ENCODE data around the gene POLR2F.

Gene POLR2F

GRCh38 chr22:37925767-37926166 lies 27.7 kb upstream of the POLR2F start:
- no peaks in the 10 kb centered on the region for H3K9me3 ChIP-seq (ENCODE audit: control insufficient read depth, low read length)
- no peaks in the 10 kb centered on the region for H3K4me1 ChIP-seq (ENCODE audit: control insufficient read depth, insufficient read depth, low read length)
- H3K27me3 ChIP-seq (ENCODE audit: control insufficient read depth, insufficient read depth, low read length, poor library complexity, severe bottlenecking) = no peaks in the 10 kb centered on the region
- no peaks in the 10 kb centered on the region for H3K36me3 ChIP-seq (ENCODE audit: control insufficient read depth, insufficient read depth, low read length)
- no peak overlapping the region for H3K27ac ChIP-seq (ENCODE audit: insufficient read depth, low read depth, low read length, poor library complexity, severe bottlenecking)
- H3K4me3 ChIP-seq (ENCODE audit: insufficient read depth, low read depth, low read length) = no peak overlapping the region
- 95 to 96% methylated on average over 15 of the region's 15 CpGs for WGBS, 2 experiments

- Histone ChIP-seq H3K4me3 (ENCODE audit: insufficient read depth, low read depth, low read length) (no peak overlapping the region), H3K36me3 (ENCODE audit: control insufficient read depth, insufficient read depth, low read length) (no peaks in the 10 kb centered on the region)
- WGBS, 2 experiments = 94 to 95% methylated on average over 7 of the region's 7 CpGs
Measured at GRCh38 chr22:37926358-37926757, 27.1 kb upstream of the POLR2F start.

DNA sequence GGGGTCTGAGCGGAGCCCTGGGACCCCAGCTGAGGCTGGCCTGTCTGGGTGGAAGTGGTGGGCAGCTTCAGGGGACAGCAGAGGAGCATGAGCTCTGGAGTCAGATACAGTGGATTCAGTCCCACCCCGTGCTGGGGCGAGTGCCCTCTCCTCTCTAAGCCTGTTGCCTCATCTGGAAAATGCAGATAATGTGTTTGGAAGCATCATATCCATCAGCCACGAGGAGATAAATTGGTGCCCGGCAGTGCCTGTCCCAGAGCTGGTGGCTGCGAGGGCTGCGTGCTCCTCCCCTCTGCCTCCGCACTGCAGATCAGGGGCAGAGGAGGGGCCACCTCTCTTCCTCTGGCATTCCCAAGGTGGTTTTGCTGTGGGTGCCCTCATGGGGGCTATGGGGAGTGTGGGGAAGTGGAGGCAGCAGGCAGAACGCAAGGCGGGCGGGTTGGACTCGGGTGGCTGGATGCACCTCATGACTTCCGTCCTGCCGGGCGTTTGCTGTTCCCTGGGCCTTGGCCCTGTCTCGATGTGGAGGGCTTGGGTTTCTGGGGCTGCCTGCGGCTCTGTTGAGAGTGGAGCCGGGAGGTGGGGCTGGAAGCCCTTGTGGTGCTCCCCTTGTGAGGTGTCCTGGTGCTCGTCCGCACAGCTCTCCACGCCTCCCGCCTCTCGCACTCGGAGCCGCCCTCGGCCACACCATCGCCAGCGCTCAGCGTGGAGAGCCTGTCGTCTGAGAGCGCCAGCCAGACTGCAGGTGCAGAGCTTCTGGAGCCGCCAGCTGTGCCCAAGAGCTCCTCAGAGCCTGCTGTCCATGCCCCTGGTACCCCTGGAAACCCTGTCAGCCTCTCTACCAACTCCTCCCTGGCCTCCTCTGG lies 26.5 kb upstream of the POLR2F start:
- H3K27ac ChIP-seq (ENCODE audit: insufficient read depth, low read depth, low read length, poor library complexity, severe bottlenecking) = no peak overlapping the region
- no peaks in the 10 kb centered on the region for H3K36me3 ChIP-seq (ENCODE audit: control insufficient read depth, insufficient read depth, low read length)
- no peaks in the 10 kb centered on the region for H3K9me3 ChIP-seq (ENCODE audit: control insufficient read depth, low read length)
- no peaks in the 10 kb centered on the region for H3K27me3 ChIP-seq (ENCODE audit: control insufficient read depth, insufficient read depth, low read length, poor library complexity, severe bottlenecking)
- H3K4me3 ChIP-seq (ENCODE audit: insufficient read depth, low read depth, low read length) = no peak overlapping the region
- no peaks in the 10 kb centered on the region for H3K4me1 ChIP-seq (ENCODE audit: control insufficient read depth, insufficient read depth, low read length)
- WGBS, 2 experiments = 94% methylated on average over 32 of the region's 32 CpGs

More at GRCh38 chr22:37926358-37926757, 27.1 kb upstream of the POLR2F start:
- Histone ChIP-seq H3K9me3 (ENCODE audit: control insufficient read depth, low read length) (no peaks in the 10 kb centered on the region), H3K27ac (ENCODE audit: insufficient read depth, low read depth, low read length, poor library complexity, severe bottlenecking) (no peak overlapping the region), H3K4me1 (ENCODE audit: control insufficient read depth, insufficient read depth, low read length) (no peaks in the 10 kb centered on the region), H3K27me3 (ENCODE audit: control insufficient read depth, insufficient read depth, low read length, poor library complexity, severe bottlenecking) (no peaks in the 10 kb centered on the region)

DNA sequence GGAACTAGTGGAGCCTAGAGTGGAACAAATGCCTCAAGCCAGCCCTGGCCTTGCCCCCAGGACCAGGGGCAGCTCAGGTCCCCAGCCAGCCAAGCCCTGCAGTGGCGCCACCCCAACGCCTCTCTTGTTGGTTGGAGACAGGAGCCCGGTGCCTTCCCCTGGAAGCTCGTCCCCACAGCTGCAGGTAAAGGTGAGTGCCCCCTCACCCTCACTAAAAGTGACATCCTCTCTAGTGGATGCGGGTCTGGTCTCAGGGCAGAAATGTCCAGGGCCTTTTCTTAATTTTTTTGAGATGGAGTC lies 25.9 kb upstream of the POLR2F start:
- Histone ChIP-seq H3K9me3 (ENCODE audit: control insufficient read depth, low read length) (no peaks in the 10 kb centered on the region), H3K4me3 (ENCODE audit: insufficient read depth, low read depth, low read length) (no peak overlapping the region), H3K36me3 (ENCODE audit: control insufficient read depth, insufficient read depth, low read length) (no peaks in the 10 kb centered on the region), H3K27ac (ENCODE audit: insufficient read depth, low read depth, low read length, poor library complexity, severe bottlenecking) (no peak overlapping the region), H3K4me1 (ENCODE audit: control insufficient read depth, insufficient read depth, low read length) (no peaks in the 10 kb centered on the region), H3K27me3 (ENCODE audit: control insufficient read depth, insufficient read depth, low read length, poor library complexity, severe bottlenecking) (no peaks in the 10 kb centered on the region)
- WGBS, 2 experiments = 95 to 96% methylated on average over 5 of the region's 5 CpGs

GRCh38 chr22:37929390-37929789 lies 24.1 kb upstream of the POLR2F start:
- H3K27me3 ChIP-seq (ENCODE audit: control insufficient read depth, insufficient read depth, low read length, poor library complexity, severe bottlenecking) = no peaks in the 10 kb centered on the region
- 95 to 97% methylated on average over 5 of the region's 5 CpGs for WGBS, 2 experiments
- no peak overlapping the region for H3K4me3 ChIP-seq (ENCODE audit: insufficient read depth, low read depth, low read length)
- H3K27ac ChIP-seq (ENCODE audit: insufficient read depth, low read depth, low read length, poor library complexity, severe bottlenecking) = no peak overlapping the region
- H3K36me3 ChIP-seq (ENCODE audit: control insufficient read depth, insufficient read depth, low read length) = no peaks in the 10 kb centered on the region
- H3K9me3 ChIP-seq (ENCODE audit: control insufficient read depth, low read length) = no peaks in the 10 kb centered on the region
- no peaks in the 10 kb centered on the region for H3K4me1 ChIP-seq (ENCODE audit: control insufficient read depth, insufficient read depth, low read length)

- Histone ChIP-seq H3K4me1 (ENCODE audit: control insufficient read depth, insufficient read depth, low read length) (no peaks in the 10 kb centered on the region), H3K36me3 (ENCODE audit: control insufficient read depth, insufficient read depth, low read length) (no peaks in the 10 kb centered on the region), H3K27me3 (ENCODE audit: control insufficient read depth, insufficient read depth, low read length, poor library complexity, severe bottlenecking) (no peaks in the 10 kb centered on the region), H3K27ac (ENCODE audit: insufficient read depth, low read depth, low read length, poor library complexity, severe bottlenecking) (no peak overlapping the region), H3K4me3 (ENCODE audit: insufficient read depth, low read depth, low read length) (no peak overlapping the region), H3K9me3 (ENCODE audit: control insufficient read depth, low read length) (no peaks in the 10 kb centered on the region)
- WGBS, 2 experiments = 88 to 93% methylated on average over 11 of the region's 11 CpGs
Measured at GRCh38 chr22:37930270-37930951, 23.1 kb upstream of the POLR2F start.

- no peaks in the 10 kb centered on the region for H3K27me3 ChIP-seq (ENCODE audit: control insufficient read depth, insufficient read depth, low read length, poor library complexity, severe bottlenecking)
- WGBS, 2 experiments = 96 to 99% methylated on average over 2 of the region's 2 CpGs
- no peak overlapping the region for H3K27ac ChIP-seq (ENCODE audit: insufficient read depth, low read depth, low read length, poor library complexity, severe bottlenecking)
- no peak overlapping the region for H3K4me3 ChIP-seq (ENCODE audit: insufficient read depth, low read depth, low read length)
- H3K4me1 ChIP-seq (ENCODE audit: control insufficient read depth, insufficient read depth, low read length) = no peaks in the 10 kb centered on the region
- no peaks in the 10 kb centered on the region for H3K9me3 ChIP-seq (ENCODE audit: control insufficient read depth, low read length)
- no peaks in the 10 kb centered on the region for H3K36me3 ChIP-seq (ENCODE audit: control insufficient read depth, insufficient read depth, low read length)
Measured at GRCh38 chr22:37930952-37931440, 22.5 kb upstream of the POLR2F start.

GRCh38 chr22:37931893-37932389 lies 21.6 kb upstream of the POLR2F start:
- Histone ChIP-seq H3K4me1 (ENCODE audit: control insufficient read depth, insufficient read depth, low read length) (no peaks in the 10 kb centered on the region), H3K36me3 (ENCODE audit: control insufficient read depth, insufficient read depth, low read length) (no peaks in the 10 kb centered on the region), H3K4me3 (ENCODE audit: insufficient read depth, low read depth, low read length) (no peak overlapping the region), H3K9me3 (ENCODE audit: control insufficient read depth, low read length) (no peaks in the 10 kb centered on the region), H3K27ac (ENCODE audit: insufficient read depth, low read depth, low read length, poor library complexity, severe bottlenecking) (no peak overlapping the region), H3K27me3 (ENCODE audit: control insufficient read depth, insufficient read depth, low read length, poor library complexity, severe bottlenecking) (no peaks in the 10 kb centered on the region)
- 92 to 93% methylated on average over 6 of the region's 6 CpGs for WGBS, 2 experiments

GRCh38 chr22:37932401-37932800 lies 21.1 kb upstream of the POLR2F start:
- no peaks in the 10 kb centered on the region for H3K27me3 ChIP-seq (ENCODE audit: control insufficient read depth, insufficient read depth, low read length, poor library complexity, severe bottlenecking)
- no peaks in the 10 kb centered on the region for H3K36me3 ChIP-seq (ENCODE audit: control insufficient read depth, insufficient read depth, low read length)
- H3K4me1 ChIP-seq (ENCODE audit: control insufficient read depth, insufficient read depth, low read length) = no peaks in the 10 kb centered on the region
- no peak overlapping the region for H3K4me3 ChIP-seq (ENCODE audit: insufficient read depth, low read depth, low read length)
- H3K27ac ChIP-seq (ENCODE audit: insufficient read depth, low read depth, low read length, poor library complexity, severe bottlenecking) = no peak overlapping the region
- 93 to 94% methylated on average over 10 of the region's 10 CpGs for WGBS, 2 experiments
- no peaks in the 10 kb centered on the region for H3K9me3 ChIP-seq (ENCODE audit: control insufficient read depth, low read length)

DNA sequence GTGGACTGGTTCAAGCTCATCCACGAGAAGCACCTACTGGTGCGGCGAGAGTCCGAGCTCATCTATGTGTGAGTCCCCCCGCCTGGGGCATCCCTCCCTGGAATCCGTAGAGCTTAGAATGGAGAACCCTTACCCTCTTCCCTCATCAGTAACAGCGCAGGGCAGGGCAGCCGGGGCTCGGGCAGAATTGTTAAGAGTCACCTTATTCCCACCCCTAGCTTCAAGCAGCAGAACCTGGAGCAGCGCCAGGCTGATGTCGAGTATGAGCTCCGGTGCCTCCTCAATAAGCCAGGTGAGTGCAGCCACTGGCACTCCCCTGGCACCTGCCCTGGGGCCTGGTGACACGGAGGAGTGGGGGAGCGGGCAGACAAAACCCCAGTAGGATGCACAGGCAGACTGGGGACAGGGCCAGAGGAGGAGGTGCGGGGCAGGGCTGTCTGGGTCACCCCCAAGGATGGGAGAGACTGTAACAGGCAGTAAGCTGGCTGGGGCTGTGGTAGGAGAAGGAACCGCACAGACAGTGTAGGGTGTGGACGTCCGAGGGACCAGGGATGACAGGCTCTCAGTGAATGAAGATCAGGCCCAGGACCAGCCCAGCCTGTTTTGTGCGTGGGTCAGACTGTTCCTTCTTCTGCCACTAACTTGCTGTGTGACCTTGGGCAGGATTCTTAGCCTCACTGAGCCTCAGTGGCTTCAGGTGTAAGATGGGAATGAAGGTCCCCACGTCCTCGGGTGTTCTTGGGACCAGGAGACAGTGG lies 20.5 kb upstream of the POLR2F start:
- H3K4me3 ChIP-seq (ENCODE audit: insufficient read depth, low read depth, low read length) = no peak overlapping the region
- H3K27me3 ChIP-seq (ENCODE audit: control insufficient read depth, insufficient read depth, low read length, poor library complexity, severe bottlenecking) = no peaks in the 10 kb centered on the region
- no peaks in the 10 kb centered on the region for H3K4me1 ChIP-seq (ENCODE audit: control insufficient read depth, insufficient read depth, low read length)
- 94% methylated on average over 21 of the region's 21 CpGs for WGBS, 2 experiments
- no peaks in the 10 kb centered on the region for H3K36me3 ChIP-seq (ENCODE audit: control insufficient read depth, insufficient read depth, low read length)
- no peak overlapping the region for H3K27ac ChIP-seq (ENCODE audit: insufficient read depth, low read depth, low read length, poor library complexity, severe bottlenecking)
- no peaks in the 10 kb centered on the region for H3K9me3 ChIP-seq (ENCODE audit: control insufficient read depth, low read length)
